ENCODE data around the gene TEAD2.

Gene TEAD2

DNA sequence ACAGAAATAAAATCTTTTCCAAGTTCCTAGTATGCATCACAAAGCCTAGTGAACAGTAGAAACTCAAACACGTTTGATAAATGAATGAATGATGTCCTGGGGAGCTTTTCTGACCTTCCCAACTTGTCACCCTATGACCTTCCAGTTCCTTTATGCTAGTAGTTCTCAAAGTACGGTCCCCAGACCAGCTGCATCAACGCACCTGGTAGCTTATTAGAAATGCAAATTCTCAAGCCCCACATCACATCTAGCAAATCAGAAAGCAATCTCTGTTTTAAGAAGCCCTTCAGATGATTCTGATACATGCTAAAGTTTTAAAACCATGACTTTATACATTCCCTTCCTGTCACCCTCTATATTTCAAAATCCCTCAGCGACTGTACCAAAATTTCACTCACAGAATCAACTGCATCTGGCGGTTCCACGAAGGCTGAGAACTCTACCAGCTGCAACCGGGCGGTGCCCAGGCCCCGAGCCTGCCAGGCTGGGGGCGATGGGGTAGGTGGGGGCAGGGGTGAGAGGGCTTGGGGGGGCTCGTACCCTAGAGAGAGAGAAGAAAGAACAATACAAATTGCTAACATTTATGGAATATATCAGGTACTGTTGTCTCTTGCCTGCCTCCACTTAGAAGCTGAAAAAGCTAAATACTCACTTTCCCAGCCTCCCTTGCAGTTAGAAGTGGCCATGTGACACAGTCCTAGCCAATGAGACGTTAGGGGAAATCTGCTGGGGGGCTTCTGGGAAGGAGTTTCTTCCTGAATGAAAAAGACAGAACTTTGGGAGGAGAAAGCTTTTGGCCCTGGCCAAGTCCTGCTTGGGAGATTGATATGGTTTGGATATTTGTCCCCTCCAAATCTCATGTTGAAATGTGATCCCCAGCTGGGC is 13.7 kb downstream of the TEAD2 start:
- DNase-seq (ENCODE audit: low spot score) = no peak

DNA sequence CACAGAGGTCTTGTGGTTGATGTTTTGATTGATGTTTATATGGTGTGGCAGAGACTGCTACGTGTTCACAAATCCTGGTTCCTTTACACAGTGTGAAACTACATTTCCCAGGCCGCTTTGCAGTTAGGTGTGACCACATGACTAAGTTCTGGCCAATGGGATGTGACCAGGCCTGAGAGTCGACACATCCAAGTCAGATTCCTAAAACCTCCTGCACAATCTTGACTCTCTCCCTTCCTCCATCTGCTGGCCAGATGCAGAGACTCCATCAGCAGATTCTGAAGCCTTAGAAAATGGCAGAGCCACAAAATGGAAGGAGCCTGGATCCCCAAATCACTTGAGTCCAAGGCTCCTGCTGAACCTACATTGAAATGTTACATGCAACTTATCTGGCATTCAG is 14.4 kb downstream of the TEAD2 start:
- DNase-seq (ENCODE audit: low spot score) = no peak

DNA sequence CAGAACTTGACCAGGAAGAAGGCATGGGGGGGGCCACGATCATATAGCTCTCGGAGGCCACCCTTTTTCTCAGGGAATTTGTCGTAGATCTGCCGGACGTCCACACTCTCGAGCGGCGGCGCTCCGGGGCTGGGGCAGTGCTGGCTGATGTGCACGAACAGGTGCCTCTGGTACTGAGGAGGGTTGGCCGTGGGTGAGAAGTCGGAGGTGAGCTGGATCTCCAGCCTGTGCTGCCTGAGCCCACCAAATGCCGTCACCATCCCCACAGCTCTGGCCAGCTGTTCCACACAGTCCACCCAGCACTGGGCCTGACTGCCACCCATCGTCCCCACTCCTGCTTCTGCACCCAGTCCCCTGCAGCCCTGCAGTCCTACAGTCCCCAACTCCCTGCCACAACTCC is 15.0 kb downstream of the TEAD2 start:
- DNase-seq (ENCODE audit: low spot score) = no peak

DNA sequence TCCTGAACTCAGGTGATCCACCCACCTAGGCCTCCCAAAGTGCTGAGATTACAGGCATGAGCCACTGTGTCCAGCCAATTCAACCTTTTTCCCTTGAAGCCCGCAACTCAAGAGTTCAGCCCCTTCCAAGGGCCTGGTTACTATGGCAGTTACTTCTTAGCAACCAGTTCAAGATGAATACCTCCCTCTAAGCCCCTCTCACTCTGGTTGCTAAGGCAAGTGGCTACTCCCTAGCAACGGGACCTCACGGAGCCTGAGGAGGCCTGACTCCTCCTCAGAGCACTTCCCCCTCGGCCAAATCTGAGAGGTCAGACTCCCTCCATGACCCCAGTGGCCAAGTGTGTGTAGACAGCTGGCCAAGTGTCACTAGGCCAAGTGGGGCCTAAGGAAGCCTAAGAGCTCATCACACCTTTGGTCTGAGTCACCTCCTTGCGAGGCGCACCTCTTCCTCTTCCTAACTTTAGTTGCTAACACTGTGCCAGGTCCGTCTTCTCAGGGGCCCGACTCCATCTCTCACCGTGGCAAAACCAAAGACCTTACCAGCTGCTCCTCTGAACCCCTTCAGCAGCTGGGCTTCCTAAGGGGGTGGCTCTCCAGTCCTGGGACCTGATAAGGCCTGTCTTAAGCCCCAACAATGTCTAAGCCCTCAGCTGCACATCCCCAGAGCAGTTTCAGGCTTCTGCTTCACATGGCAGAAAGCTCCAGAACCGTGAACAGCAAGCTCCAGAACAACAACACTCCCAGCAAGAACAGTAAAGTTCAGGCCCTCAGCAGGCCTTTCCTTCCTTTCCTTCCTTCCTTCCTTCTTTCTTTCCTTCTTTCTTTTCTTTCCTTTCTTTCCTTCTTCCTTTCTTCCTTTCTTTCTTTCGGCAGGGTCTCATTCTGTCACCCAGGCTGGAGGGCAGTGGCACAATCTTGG is 17.5 kb downstream of the TEAD2 start:
- DNase-seq (ENCODE audit: low spot score) = no peak

DNA sequence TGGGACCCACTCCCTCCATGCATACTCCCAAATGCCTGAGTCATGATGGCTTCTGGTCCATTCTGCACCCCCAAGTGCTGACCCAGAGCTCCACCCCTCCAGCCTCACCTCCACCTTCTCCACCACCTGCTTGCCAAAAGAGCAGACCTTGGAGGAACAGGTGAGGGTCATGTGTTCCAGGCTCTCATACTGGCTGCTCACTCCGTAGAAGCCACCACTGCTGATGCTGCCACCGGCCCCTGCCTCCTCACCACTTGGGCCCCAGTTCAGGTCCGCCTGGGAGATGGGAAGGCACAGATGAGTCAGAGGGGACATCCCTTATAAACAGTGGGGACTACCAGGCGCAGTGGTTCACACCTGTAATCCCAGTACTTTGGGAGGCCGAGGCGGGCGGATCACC is 19.1 kb downstream of the TEAD2 start:
- DNase-seq (ENCODE audit: low spot score) = no peak

DNA sequence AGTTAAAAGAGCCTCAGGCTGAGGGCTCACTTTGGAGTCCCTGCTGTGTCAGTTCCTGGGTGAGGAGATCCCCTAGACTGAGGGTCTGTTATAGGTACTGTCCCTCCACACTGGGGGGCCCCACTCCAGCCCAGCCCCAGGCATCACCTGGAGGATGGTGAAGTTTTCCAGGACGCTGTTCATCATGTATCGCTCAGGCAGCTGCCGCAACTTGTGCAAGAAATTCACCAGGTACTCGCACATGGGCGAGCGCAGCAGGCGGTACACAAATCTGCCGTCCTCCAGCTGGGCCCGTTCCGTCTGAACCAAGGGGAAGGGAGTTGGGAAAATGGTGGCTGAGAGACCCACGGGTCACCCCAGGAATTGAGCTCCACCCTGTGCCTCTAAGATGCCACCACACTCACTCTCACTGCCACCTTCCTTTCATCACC is 19.9 kb downstream of the TEAD2 start:
- DNase-seq (ENCODE audit: low spot score) = no peak

DNA sequence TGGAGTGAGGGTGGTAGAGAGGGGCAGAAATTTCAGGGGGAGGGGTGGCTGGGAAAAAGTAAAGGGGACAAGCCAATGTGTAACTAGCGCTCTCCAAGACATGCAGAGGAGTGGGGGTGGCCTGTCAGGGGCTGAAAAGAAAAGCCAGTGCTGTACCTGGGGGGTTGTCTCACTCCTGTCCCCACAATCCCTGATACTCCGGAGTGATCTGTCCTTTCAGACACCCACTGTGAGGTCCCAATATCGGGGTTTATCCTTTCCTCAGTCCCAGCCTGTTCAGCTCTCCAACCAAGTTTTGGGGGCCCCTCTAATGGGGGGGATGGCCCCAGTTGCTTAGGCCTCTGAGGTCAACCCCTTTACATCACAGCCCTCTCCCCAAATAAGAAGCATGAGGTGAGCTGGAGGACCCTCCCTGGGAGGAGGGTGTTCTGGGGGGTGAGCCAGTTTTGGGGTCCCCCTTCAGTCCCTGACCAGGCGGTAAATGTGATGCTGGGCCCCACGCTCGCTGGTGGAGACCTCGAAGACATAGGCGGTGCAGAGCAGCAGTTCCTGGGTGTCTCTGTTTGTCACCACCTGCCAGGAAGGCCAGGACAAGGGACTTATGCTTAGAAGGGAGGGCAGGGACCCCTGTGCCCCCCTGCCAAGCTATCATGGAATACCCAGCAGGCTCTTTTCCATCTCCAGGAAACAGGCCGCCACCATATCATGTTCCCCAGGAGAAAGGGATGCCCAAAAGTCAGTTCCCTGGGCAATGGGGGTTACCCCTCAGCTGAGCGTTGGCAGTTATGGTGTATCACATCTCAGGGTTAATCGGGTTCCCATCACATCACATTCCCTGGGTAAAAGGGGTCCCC is 21.1 kb downstream of the TEAD2 start:
- no peak for DNase-seq (ENCODE audit: low spot score)

DNA sequence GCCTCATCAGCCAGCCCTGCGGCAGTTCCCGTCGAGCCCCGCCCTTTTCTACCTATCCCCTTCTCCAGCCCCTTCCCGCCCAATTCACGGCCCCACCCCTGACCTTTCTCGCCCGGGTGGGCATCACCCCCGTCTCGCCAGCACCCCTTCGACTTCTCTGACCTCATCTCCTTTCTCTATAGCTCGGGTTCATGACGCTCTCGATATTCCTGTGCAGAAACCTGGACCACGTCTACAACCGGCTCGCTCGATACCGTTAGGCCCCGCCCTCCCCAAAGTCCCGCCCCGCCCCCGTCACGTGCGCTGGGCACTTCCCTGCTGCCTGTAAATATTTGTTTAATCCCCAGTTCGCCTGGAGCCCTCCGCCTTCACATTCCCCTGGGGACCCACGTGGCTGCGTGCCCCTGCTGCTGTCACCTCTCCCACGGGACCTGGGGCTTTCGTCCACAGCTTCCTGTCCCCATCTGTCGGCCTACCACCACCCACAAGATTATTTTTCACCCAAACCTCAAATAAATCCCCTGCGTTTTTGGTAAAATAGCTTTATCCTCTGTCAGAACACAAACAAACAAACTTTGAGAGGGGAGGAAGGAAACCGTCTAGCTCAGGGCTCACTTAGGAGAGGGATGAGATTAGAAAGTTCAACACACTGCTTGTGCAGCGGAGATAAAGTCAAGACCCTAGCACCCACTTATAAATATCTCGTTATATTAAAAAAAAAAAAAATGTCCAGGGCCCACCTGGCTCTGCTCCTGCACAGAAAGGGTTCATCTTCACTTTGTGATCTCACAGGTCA is 21.9 kb downstream of the TEAD2 start:
- DNase-seq (ENCODE audit: low spot score) = no peak

DNA sequence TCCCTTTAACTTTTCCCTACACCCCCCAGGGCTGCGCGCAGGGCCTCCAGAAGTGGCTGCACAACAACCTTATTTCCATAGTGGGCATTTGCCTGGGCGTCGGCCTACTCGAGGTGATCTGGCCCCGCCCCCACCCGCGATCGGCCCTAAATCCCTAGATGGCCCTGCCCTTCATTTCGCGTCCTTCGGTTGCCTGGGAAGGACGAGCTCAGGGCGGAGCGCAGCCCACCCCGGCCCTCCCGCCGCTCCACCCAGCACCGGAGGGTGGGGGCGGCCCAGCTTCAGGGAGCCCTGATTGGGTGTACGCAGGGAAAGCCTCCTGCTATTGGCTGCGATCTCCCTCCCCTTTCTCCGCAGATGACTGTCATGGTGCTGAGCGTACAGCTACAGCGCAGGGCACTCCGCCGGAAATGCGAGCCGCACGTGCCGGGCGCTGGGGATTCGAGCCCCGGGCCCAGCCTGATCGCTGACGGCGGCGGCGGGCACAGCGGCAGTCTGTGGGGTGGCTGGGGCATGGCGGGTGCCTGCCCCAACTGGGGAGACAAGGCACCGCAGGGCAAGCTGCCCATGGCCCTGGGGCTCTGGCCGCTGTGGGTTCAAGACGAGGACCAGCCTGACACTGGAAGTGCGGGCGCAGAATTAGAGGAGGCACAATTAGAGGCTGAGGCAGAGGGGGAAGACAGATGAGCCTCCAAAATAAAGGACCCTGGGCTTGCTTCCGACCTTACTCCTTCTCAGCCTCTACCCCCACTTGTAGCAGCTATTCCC is 22.7 kb downstream of the TEAD2 start:
- peak; percentile 75 for DNase-seq (ENCODE audit: low spot score)

DNA sequence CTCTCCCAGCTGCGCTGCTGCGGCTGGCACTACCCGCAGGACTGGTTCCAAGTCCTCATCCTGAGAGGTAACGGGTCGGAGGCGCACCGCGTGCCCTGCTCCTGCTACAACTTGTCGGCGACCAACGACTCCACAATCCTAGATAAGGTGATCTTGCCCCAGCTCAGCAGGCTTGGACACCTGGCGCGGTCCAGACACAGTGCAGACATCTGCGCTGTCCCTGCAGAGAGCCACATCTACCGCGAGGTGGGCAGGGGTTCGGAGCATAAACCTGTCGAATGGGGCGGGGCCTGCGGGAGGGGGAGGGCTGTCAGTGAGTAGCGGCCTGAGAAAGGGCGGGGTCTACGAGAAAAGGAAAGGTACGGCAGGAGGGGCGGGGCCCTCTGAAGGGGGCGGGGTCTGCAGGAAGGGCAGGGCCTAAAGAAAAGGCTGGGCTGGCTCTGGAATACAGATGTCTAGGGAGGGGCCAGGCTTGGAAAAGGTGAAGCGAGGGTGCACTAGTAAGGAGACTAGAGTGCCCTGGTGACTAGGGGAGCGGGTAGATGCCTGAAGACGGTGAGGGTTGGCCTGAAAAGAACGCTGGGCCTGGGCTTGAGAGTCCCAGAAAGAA is 23.4 kb downstream of the TEAD2 start:
- DNase-seq (ENCODE audit: low spot score) = no peak

DNA sequence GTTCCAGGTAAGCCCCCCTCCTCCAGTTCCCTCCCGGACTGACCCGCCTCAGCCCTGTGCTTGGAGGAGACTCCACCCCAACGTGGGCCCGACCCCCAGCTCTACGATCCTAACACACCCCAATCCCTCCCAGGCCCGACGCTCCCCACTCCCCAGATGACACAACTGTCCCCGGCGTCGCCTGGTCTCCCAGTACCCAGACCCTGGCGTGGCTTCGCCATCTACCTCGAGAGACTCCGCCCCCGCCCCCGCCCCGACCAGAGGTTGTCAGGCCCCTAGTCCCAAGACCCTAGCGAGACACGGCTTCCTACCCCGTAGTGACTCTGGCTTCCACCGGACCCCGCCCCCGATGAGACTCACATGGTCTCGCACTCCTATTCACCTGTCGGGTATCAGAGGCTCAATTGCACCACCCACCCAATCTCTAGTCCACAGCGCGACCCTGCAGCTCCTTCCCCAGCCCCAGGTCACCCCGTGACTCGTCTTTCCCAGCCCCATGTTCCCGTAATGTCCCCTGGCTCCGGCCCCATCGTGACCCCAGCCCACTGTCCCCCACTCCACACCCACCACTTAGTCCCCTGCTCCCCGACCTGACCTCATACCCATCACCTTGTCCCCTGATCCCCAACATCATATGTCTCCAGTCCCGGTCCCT is 24.1 kb downstream of the TEAD2 start:
- no peak for DNase-seq (ENCODE audit: low spot score)

DNA sequence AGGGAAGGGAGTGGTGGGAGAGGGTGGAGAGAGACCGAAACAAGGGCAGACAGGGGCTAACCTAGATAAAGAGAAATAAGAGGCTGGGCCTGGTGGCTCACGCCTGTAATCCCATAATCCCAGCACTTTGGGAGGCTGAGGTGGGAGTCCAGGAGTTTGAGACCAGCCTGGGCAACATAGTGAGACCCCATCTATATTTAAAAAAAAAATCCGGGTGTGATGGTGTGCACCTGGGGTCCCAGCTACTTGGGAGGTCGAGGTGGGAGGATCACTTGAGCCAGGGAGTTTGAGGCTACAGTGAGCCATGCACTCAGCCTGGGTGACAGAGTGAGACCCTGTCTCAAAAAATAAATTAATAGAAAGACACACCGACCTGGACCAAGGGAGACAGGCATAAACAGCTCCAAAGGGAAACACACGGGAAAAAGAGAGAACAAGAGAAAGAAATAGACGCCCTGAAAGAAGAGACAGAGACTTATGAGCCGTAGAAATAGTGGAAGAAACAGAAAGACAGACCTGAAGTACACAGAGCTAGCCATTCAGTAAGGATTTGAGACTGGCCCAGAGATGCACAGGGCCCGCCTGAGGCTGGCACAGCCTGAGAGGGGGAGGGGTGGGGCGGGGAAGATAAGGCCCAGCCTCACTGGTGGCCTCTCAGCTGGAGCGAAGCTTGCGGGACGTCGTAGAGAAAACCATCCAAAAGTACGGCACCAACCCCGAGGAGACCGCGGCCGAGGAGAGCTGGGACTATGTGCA is 24.8 kb downstream of the TEAD2 start:
- no peak for DNase-seq (ENCODE audit: low spot score)

DNA sequence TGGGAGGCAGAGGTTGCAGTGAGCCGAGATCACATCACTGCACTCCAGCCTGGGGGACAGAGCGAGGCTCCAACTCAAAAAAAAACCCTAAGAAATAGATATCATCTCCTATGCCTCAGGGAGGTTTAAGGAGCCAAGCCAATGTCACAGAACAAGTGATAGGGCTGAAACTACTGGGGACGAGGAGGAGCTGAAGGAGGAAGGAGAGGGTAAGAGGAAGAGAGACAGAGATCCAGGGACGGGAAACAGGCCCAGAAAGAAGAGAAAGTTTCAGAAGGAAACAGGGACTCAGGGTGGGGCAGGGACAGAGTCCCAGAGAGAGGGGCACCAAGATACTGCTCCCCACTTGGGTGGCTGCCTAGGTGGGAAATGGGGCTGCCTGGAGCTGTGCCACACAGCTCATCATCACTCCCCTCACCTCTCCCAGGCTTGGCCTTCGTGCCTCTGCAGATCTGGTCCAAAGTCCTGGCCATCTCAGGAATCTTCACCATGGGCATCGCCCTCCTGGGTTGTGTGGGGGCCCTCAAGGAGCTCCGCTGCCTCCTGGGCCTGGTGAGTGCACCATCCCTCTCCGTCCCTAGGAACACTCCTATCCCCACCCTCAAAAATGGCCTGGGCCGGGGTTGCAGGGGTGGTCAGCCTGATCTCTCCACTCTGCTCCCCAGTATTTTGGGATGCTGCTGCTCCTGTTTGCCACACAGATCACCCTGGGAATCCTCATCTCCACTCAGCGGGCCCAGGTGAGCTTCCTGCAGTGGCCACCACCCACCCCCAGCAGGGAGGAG is 25.5 kb downstream of the TEAD2 start:
- no peak for DNase-seq (ENCODE audit: low spot score)

DNA sequence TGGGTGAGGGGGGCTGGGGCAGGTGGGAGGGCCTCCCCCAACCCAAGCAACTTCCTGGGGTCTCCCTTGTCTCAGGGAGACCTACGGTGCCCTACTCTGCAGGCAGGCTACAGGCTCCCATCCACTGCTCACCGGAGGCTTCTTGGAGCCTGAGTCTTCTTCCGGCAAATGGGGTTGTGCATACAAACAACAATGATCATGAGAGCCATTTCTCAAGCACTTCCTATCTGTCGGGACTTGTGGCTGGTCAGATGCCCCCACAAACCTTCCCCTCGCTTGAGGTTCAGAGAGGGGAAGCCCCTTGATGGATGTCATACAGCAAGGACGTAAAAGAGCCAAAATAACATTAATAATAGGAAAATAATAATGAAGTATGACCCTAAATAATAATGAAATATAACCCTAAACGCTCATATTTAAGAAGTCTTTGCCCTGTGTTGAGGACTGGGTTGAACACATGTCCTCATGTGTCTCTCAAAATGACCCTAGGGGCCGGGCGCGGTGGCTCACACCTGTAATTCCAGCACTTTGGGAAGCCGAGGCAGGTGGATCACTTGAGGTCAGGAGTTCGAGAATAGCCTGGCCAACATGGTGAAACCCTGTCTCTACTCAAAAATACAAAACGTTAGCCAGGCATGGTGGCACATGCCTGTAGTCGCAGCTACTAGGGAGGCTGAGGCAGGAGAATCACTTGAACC is 26.3 kb downstream of the TEAD2 start:
- no peak for DNase-seq (ENCODE audit: low spot score)

DNA sequence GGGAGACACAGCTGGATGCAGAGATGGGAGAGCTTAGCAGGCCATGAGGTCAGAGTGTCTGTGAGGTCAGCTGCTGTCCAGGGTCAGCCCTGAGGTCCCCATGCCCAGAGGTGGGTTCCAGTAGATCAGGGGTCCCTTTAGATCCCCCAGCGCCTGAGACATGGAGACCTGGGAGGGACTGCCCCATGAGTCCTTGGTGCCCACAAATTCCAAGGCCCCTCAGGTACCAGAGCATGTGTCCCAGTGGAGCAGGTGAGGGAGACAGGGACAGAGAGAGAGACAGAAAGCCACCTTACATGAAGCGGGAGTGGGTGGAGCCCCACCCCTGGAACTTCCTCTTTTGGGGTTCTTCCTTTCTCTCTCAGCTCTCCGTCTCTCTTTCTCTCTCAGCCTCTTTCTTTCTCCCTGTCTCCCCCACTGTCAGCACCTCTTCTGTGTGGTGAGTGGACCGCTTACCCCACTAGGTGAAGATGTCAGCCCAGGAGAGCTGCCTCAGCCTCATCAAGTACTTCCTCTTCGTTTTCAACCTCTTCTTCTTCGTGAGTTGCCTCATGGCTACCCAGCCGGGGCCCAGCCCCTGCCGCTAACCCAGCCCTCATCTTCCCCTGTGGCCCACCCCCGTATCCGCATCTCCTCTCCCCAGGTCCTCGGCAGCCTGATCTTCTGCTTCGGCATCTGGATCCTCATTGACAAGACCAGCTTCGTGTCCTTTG is 27.0 kb downstream of the TEAD2 start, which contains the start of gene CD37:
Gene CD37 (plus strand): TSS at position 336 of the 713 bp plus-strand sequence. CDS start 135 bp downstream, at position 471.
- no peak for DNase-seq (ENCODE audit: low spot score)

DNA sequence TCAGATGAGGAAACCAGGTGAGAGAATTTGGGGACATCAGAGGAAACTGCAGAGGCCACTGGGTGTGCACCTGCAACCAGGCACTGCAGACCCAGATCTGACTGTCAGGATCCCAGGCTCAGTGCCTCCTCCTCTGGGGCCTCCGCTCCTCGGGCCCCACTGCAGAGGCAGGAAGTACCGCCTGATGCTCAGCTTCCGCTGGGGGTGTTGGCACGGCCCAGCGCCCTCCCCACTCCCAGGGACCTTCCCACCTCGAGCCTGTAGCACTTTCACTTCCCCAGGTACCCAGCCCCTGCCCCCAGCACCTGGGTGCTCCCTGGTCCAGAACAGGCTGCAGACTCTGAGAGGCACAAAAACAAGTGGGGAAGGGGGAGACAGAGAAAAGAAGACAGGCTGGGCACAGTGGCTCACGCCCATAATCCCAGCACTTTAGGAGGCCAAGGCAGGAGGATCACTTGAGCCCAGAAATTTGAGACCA is 28.4 kb downstream of the TEAD2 start:
- no peak for DNase-seq (ENCODE audit: low spot score)
